Stomach (tissue), 4 donors: ENCODE data around the gene ZNF892.
"Not testable (repeated sequence)": the region's sequence is repeated elsewhere in the genome, so short reads cannot be mapped to it uniquely, and the experiment has no call there.

Experiments
- EP300 ChIP-seq: sonication (generic); formaldehyde crosslinking; IDR thresholded peaks from one replicate; pipeline ENCODE4 v1.6.1; 2017; ENCODE audit warnings: antibody characterized with exemption
- POLR2A ChIP-seq, 4 donors: fragments of 450-650 bp; IDR thresholded peaks; one replicate each; pipeline ENCODE4 v1.6.1; 2016; ENCODE audit warnings: antibody characterized with exemption in 4 of 4, control low read depth in 2 of 4, mild to moderate bottlenecking in 1 of 4, moderate library complexity in 1 of 4
- POLR2AphosphoS5 ChIP-seq, 3 donors: sonication (generic); formaldehyde crosslinking; IDR thresholded peaks; one replicate each; pipeline ENCODE4 v1.6.1; 2016; ENCODE audit warnings: antibody characterized with exemption in 3 of 3
- TF ChIP-seq, protein P1 (sequence below), 7 experiments: fragments of 450-650 bp in 4 of 7; fragments of 200-600 bp in 3 of 7; sonication (generic) in 3 of 7; IDR thresholded peaks; one replicate each; pipeline ENCODE4 v1.5.1; 2016 to 2019; ENCODE audit warnings: antibody characterized with exemption in 7 of 7, control low read depth in 2 of 7, mild to moderate bottlenecking in 1 of 7

DNA sequence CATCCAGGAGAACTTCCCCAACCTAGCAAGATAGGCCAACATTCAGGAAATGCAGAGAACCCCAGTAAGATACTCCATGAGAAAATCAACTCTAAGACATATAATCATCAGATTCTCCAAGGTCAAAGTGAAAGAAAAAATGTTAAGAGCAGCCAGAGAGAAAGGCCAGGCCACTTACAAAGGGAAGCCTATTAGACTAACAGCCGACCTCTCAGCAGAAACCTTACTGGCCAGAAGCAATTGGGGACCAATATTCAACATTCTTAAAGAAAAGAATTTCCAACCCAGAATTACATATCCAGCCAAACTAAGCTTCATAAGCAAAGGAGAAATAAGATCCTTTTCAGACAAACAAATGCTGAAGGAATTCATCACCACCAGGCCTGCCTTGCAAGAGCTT is 34.8 kb downstream of the ZNF892 start:
- TF ChIP-seq, protein P1, sequence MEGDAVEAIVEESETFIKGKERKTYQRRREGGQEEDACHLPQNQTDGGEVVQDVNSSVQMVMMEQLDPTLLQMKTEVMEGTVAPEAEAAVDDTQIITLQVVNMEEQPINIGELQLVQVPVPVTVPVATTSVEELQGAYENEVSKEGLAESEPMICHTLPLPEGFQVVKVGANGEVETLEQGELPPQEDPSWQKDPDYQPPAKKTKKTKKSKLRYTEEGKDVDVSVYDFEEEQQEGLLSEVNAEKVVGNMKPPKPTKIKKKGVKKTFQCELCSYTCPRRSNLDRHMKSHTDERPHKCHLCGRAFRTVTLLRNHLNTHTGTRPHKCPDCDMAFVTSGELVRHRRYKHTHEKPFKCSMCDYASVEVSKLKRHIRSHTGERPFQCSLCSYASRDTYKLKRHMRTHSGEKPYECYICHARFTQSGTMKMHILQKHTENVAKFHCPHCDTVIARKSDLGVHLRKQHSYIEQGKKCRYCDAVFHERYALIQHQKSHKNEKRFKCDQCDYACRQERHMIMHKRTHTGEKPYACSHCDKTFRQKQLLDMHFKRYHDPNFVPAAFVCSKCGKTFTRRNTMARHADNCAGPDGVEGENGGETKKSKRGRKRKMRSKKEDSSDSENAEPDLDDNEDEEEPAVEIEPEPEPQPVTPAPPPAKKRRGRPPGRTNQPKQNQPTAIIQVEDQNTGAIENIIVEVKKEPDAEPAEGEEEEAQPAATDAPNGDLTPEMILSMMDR (IDR thresholded peaks at IDR 0.05), result not testable (repeated sequence)
- TF ChIP-seq POLR2A (IDR thresholded peaks at IDR 0.05); POLR2AphosphoS5 (IDR thresholded peaks at IDR 0.05); EP300: not testable (repeated sequence)
